Measurements from ENCODE around the gene HMGN1.

- TF ChIP-seq CTCF (IDR thresholded peaks at IDR 0.05) = no peak
- TF ChIP-seq POLR2A (IDR thresholded peaks at IDR 0.05) = peak; percentile 42
Measured at GRCh38 chr21:39349211-39350093, 564 bp upstream of the HMGN1 start.

All from right lobe of liver (tissue), 4 donors.